ENCODE data around the gene TCEANC2.
"Not testable (repeated sequence)": the region's sequence is repeated elsewhere in the genome, so short reads cannot be mapped to it uniquely, and the experiment has no call there.

TCEANC2 gene

GRCh38 chr1:54052934-54053744 lies at the start of gene TCEANC2, which contains the start of gene TMEM59:
Gene TCEANC2, plus strand, starts transcription at chr1:54053608. Its CDS starts 815 bp downstream, at chr1:54054423.
Gene TMEM59, minus strand, starts transcription at chr1:54053204. Its CDS starts 16 bp downstream, at chr1:54053188.
- peak; percentile 97 for DNase-seq (ENCODE audit: low read depth, low spot score)

GRCh38 chr1:54003750-54004480 lies 49.5 kb upstream of the TCEANC2 start:
- DNase-seq (ENCODE audit: low read depth, low spot score) = not testable (repeated sequence)

GRCh38 chr1:54004481-54005049 lies 48.8 kb upstream of the TCEANC2 start:
- DNase-seq (ENCODE audit: low read depth, low spot score) = no peak

GRCh38 chr1:54006508-54006907 lies 46.9 kb upstream of the TCEANC2 start:
- no peak for DNase-seq (ENCODE audit: low read depth, low spot score)

GRCh38 chr1:54007613-54008012 lies 45.8 kb upstream of the TCEANC2 start:
- DNase-seq (ENCODE audit: low read depth, low spot score) = no peak

GRCh38 chr1:54008876-54009275 lies 44.5 kb upstream of the TCEANC2 start:
- DNase-seq (ENCODE audit: low read depth, low spot score) = no peak

GRCh38 chr1:54009406-54009805 lies 44.0 kb upstream of the TCEANC2 start:
- no peak for DNase-seq (ENCODE audit: low read depth, low spot score)

- no peak for DNase-seq (ENCODE audit: low read depth, low spot score)
Measured at GRCh38 chr1:54010415-54011117, 42.8 kb upstream of the TCEANC2 start.

- DNase-seq (ENCODE audit: low read depth, low spot score) = no peak
Measured at GRCh38 chr1:54011316-54012007, 41.9 kb upstream of the TCEANC2 start.

GRCh38 chr1:54012008-54012325 lies 41.4 kb upstream of the TCEANC2 start:
- DNase-seq (ENCODE audit: low read depth, low spot score) = no peak

- no peak for DNase-seq (ENCODE audit: low read depth, low spot score)
Measured at GRCh38 chr1:54012863-54013262, 40.5 kb upstream of the TCEANC2 start.

- DNase-seq (ENCODE audit: low read depth, low spot score) = no peak
Measured at GRCh38 chr1:54013393-54014008, 39.9 kb upstream of the TCEANC2 start.

GRCh38 chr1:54014009-54014629 lies 39.3 kb upstream of the TCEANC2 start:
- no peak for DNase-seq (ENCODE audit: low read depth, low spot score)

GRCh38 chr1:54016343-54017282 lies 36.8 kb upstream of the TCEANC2 start:
- no peak for DNase-seq (ENCODE audit: low read depth, low spot score)

- no peak for DNase-seq (ENCODE audit: low read depth, low spot score)
Measured at GRCh38 chr1:54017979-54018378, 35.4 kb upstream of the TCEANC2 start, which contains the start of gene LDLRAD1. Gene LDLRAD1, minus strand, starts transcription at chr1:54018186. Its CDS starts 74 bp downstream, at chr1:54018112.

GRCh38 chr1:54018635-54019034 lies 34.8 kb upstream of the TCEANC2 start:
- DNase-seq (ENCODE audit: low read depth, low spot score) = no peak

GRCh38 chr1:54019562-54020176 lies 33.7 kb upstream of the TCEANC2 start:
- not testable (repeated sequence) for DNase-seq (ENCODE audit: low read depth, low spot score)

- DNase-seq (ENCODE audit: low read depth, low spot score) = no peak
Measured at GRCh38 chr1:54024358-54024757, 29.1 kb upstream of the TCEANC2 start.

GRCh38 chr1:54024811-54025210 lies 28.6 kb upstream of the TCEANC2 start:
- DNase-seq (ENCODE audit: low read depth, low spot score) = not testable (repeated sequence)
